HL-60 (cell line): ENCODE data around the gene DLG1.
"Not testable (repeated sequence)": the region's sequence is repeated elsewhere in the genome, so short reads cannot be mapped to it uniquely, and the experiment has no call there.

Experiments
- DNase-seq, 2 experiments: peaks; one replicate each; pipeline ENCODE4 v3.0.0-alpha.2; 2010 to 2020; ENCODE audit warnings: low read depth in 1 of 2, low spot score in 1 of 2
- H3K27ac ChIP-seq: fragments of 250-450 bp; sonication (Bioruptor Pico); replicated peaks from 2 replicates; pipeline ENCODE4 v1.5.1; 2020; ENCODE audit warnings: mild to moderate bottlenecking, moderate library complexity
- H3K27me3 ChIP-seq: fragments of 250-450 bp; sonication (Bioruptor Pico); 2 replicates; pipeline ENCODE4 v1.5.1; 2021; ENCODE audit warnings: mild to moderate bottlenecking, moderate library complexity; ENCODE audit not compliant: insufficient read depth, poor library complexity, severe bottlenecking
- H3K4me3 ChIP-seq: replicated peaks from 2 replicates; pipeline ENCODE4 v1.5.1; 2011; ENCODE audit warnings: mild to moderate bottlenecking, control low read depth, low read length; ENCODE audit not compliant: insufficient read depth
- GABPA ChIP-seq: IDR thresholded peaks from 2 replicates; pipeline ENCODE4 v1.6.1; 2012; ENCODE audit warnings: low read depth
- POLR2AphosphoS5 ChIP-seq: IDR thresholded peaks from 2 replicates; pipeline ENCODE4 v1.6.1; 2012; ENCODE audit warnings: low read depth
- SPI1 ChIP-seq: IDR thresholded peaks from 2 replicates; pipeline ENCODE4 v1.6.1; 2012; ENCODE audit warnings: low read depth, mild to moderate bottlenecking, borderline replicate concordance
- TF ChIP-seq, protein P1 (sequence below): IDR thresholded peaks from one replicate; pipeline ENCODE4 v1.5.1; 2011; ENCODE audit warnings: low read length, control low read depth, inconsistent platforms; ENCODE audit not compliant: insufficient read depth
- TF ChIP-seq, protein P2 (sequence below): IDR thresholded peaks from 2 replicates; pipeline ENCODE4 v1.6.1; 2012; ENCODE audit warnings: low read depth; ENCODE audit not compliant: insufficient replicate concordance

DLG1 gene

DNA sequence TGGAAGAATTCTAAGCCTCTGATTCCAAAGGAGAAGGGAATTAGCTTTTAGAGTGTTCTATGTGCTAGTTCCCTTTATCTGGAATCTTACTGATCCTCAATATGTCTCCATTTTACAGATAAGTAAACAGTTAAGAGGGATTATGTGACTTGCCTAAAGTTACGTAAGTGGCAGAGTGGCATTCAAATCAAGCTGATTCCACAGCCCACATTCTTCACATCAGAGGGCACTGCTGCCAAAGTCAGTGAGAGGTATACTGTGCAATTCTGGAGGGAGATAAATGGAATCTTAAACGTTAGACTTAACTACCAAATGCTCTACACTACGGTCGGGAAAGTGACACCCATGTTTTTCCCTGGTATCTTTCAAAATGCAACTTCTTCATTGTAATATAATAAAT is 257.8 kb downstream of the DLG1 start:
- no peaks in the 10 kb centered on the region for H3K27me3 ChIP-seq
- TF ChIP-seq GABPA, result no peak
- TF ChIP-seq, protein P1, sequence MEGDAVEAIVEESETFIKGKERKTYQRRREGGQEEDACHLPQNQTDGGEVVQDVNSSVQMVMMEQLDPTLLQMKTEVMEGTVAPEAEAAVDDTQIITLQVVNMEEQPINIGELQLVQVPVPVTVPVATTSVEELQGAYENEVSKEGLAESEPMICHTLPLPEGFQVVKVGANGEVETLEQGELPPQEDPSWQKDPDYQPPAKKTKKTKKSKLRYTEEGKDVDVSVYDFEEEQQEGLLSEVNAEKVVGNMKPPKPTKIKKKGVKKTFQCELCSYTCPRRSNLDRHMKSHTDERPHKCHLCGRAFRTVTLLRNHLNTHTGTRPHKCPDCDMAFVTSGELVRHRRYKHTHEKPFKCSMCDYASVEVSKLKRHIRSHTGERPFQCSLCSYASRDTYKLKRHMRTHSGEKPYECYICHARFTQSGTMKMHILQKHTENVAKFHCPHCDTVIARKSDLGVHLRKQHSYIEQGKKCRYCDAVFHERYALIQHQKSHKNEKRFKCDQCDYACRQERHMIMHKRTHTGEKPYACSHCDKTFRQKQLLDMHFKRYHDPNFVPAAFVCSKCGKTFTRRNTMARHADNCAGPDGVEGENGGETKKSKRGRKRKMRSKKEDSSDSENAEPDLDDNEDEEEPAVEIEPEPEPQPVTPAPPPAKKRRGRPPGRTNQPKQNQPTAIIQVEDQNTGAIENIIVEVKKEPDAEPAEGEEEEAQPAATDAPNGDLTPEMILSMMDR, result no peak
- TF ChIP-seq, protein P2, sequence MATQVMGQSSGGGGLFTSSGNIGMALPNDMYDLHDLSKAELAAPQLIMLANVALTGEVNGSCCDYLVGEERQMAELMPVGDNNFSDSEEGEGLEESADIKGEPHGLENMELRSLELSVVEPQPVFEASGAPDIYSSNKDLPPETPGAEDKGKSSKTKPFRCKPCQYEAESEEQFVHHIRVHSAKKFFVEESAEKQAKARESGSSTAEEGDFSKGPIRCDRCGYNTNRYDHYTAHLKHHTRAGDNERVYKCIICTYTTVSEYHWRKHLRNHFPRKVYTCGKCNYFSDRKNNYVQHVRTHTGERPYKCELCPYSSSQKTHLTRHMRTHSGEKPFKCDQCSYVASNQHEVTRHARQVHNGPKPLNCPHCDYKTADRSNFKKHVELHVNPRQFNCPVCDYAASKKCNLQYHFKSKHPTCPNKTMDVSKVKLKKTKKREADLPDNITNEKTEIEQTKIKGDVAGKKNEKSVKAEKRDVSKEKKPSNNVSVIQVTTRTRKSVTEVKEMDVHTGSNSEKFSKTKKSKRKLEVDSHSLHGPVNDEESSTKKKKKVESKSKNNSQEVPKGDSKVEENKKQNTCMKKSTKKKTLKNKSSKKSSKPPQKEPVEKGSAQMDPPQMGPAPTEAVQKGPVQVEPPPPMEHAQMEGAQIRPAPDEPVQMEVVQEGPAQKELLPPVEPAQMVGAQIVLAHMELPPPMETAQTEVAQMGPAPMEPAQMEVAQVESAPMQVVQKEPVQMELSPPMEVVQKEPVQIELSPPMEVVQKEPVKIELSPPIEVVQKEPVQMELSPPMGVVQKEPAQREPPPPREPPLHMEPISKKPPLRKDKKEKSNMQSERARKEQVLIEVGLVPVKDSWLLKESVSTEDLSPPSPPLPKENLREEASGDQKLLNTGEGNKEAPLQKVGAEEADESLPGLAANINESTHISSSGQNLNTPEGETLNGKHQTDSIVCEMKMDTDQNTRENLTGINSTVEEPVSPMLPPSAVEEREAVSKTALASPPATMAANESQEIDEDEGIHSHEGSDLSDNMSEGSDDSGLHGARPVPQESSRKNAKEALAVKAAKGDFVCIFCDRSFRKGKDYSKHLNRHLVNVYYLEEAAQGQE, result no peak
- no peak for TF ChIP-seq POLR2AphosphoS5
- no peak for TF ChIP-seq SPI1
- H3K4me3 ChIP-seq, result no peak overlapping the region
- no peak overlapping the region for H3K27ac ChIP-seq
- DNase-seq, result no peak

DNA sequence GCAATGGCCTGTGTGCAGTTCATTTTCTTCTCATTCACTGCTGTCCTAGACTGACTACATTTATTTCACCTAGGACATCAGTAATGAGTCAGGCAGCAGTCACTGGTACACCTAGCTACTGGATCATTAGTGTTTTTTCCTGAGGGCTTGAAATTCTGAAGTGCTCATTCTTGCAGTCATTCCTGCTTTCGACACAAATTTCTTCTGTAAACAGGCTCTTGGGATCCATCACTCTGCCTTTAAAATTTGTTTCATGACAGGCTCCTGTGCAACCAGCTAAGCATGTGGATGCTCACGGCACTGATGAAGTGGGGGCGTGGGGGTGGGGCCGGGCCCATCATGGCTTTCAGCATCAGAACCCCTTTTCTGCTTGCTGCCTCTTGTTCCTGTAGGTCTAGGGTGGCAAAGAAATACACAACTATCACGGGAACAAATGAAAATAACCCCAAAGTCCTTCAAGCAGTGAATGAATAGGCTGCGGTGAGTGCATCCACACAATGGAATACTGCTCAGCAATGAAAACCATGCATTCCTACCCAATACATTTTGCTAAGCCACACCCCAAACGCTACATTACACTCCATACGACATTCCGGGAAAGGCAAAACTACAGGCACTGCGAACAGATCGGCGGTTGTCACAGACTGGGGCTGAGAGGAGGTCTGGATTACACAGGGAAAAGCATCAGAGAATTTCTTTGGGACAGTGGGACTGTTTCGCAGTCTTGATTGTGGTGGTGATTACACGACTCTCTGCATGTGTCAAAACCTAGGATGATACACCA is 259.5 kb downstream of the DLG1 start:
- H3K4me3 ChIP-seq, result no peak overlapping the region
- H3K27ac ChIP-seq, result no peak overlapping the region
- no peak for DNase-seq
- no peaks in the 10 kb centered on the region for H3K27me3 ChIP-seq
- TF ChIP-seq, protein P2, result no peak
- TF ChIP-seq GABPA, result no peak
- TF ChIP-seq, protein P1, result no peak
- TF ChIP-seq POLR2AphosphoS5, result no peak
- no peak for TF ChIP-seq SPI1

DNA sequence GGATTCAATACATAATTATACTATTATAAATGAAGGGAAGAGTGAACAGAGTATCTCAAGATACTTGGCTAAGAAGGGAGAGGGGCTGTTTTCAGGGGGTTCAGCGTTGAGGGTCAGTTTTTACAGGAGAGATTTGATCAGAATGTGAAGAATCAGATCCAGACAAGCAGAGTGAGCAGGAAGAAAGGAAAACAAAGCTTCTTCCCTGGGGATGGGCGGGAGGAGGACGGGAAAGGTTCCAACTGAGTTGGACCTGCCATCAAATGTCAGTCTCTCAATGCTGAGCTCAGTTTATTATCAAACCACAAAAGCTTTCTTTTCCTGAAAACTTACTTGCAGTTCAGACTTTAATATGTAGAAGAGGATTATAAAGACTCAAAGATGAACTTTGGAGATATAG is 262.8 kb downstream of the DLG1 start:
- Histone ChIP-seq H3K27ac (no peak overlapping the region), H3K27me3 (no peaks in the 10 kb centered on the region), H3K4me3 (no peak overlapping the region)
- DNase-seq, result no peak
- TF ChIP-seq POLR2AphosphoS5 (no peak), SPI1 (no peak), GABPA (no peak)
- TF ChIP-seq, protein P1, result no peak
- TF ChIP-seq, protein P2, result no peak

DNA sequence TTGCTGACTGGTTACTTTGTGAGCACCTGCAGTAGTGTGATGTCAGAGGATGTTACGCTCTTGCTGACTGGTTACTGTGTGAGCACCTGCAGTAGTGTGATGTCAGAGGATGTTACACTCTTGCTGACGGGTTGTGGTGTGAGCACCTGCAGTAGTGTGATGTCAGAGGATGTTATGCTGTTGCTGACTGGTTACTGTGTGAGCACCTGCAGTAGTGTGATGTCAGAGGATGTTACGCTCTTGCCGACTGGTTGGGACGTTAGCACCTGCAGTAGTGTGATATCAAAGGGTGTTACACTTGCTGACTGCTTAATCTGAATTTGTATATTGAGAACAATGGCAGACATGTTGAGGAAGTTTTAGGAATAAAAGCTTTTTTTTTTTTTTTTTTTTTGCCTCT is 263.6 kb downstream of the DLG1 start:
- not testable (repeated sequence) for DNase-seq, H3K4me3 ChIP-seq, H3K27me3 ChIP-seq, H3K27ac ChIP-seq

DNA sequence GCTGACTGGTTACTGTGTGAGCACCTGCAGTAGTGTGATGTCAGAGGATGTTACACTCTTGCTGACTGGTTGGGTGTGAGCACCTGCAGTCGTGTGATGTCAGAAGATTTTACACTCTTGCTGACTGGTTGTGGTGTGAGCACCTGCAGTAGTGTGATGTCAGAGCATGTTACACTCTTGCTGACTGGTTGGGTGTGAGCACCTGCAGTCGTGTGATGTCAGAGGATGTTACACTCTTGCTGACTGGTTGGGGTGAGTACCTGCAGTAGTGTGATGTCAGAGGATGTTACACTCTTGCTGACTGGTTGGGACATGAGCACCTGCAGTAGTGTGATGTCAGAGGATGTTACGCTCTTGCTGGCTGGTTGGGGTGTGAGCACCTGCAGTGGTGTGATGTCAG is 264.6 kb downstream of the DLG1 start:
- not testable (repeated sequence) for H3K27ac ChIP-seq, H3K4me3 ChIP-seq, H3K27me3 ChIP-seq, DNase-seq
